ENCODE results near the gene COL4A5.

GRCh38 chrX:108426262-108426661 is 13.4 kb upstream of the COL4A5 start:
- TF ChIP-seq, protein P1, sequence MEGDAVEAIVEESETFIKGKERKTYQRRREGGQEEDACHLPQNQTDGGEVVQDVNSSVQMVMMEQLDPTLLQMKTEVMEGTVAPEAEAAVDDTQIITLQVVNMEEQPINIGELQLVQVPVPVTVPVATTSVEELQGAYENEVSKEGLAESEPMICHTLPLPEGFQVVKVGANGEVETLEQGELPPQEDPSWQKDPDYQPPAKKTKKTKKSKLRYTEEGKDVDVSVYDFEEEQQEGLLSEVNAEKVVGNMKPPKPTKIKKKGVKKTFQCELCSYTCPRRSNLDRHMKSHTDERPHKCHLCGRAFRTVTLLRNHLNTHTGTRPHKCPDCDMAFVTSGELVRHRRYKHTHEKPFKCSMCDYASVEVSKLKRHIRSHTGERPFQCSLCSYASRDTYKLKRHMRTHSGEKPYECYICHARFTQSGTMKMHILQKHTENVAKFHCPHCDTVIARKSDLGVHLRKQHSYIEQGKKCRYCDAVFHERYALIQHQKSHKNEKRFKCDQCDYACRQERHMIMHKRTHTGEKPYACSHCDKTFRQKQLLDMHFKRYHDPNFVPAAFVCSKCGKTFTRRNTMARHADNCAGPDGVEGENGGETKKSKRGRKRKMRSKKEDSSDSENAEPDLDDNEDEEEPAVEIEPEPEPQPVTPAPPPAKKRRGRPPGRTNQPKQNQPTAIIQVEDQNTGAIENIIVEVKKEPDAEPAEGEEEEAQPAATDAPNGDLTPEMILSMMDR (IDR thresholded peaks at IDR 0.05): no peak
- TF ChIP-seq POLR2A (IDR thresholded peaks at IDR 0.05): no peak
